ENCODE results near the gene DHX38.
"Not testable (repeated sequence)": the region's sequence is repeated elsewhere in the genome, so short reads cannot be mapped to it uniquely, and the experiment has no call there.

DHX38 gene

DNA sequence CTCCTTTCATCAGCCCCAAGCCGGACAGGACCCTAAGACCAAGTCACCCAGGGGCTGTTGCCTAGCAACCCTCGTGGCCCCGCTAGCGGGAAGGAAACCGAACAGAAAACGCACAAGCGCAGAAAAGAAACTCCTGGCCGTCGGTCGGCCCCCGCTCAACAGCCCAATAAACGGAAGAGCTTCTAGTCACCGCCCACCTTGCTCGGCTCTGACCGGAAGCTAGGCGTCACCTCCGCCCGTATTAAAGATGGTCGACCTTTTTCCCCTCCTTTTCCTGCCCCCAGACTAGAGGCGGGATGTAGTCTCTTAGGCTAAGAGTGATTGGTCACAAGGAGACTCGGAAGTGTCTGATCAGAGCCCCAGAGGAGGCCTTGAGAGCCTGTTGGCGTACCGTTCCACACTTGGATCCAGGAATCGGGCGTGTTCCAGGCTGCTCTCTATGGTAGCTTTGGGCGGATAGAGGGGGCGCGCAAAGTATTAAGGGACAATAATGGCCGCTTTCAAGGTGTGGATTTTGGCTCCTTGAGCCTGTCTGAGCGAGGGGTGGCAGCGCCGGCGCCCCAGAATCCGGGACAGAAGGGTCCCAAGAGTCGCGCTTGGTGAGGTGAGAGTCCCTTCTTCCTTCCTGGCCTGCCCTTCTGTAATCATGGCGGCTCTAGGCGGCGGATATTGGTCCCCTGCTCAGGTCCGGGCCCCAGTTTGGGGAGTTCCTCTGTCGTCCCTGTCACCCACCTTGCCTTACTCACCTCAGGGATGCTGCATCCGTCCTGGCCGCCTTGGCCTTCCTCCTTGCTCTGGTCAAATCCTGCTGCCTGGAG lies at the start of gene DHX38, which contains the start of gene TXNL4B:
Gene DHX38 (plus strand): TSS at position 400 of the 818 bp plus-strand sequence. CDS start 2,311 bp downstream, outside the sequence.
Gene TXNL4B (minus strand): TSS at position 173 of the 818 bp plus-strand sequence. CDS start 2,871 bp downstream, outside the sequence.
- DNase-seq (ENCODE audit: extremely low read depth in 1 of 2, low read depth in 1 of 2) = peak; percentile 78 to 81

DNA sequence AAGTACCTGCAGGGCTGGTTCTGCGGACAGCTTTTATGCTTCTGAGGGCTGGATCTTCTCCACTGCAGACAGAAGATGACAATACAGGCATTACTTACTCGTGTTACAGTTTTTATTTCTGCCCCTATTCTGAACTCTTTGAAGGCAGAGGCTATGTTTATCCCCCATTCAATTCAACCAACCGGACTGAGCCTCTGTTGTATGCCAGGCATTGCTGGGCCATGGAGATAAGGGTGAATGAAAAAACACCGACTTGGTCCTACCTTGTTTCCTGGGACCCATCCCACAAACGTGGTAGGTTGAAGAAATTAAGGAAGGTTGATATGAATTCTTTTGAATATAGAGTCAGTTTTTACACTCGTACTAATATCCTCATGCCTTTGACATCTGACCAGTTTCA lies 49.4 kb upstream of the DHX38 start:
- no peak for DNase-seq (ENCODE audit: extremely low read depth in 1 of 2, low read depth in 1 of 2)

DNA sequence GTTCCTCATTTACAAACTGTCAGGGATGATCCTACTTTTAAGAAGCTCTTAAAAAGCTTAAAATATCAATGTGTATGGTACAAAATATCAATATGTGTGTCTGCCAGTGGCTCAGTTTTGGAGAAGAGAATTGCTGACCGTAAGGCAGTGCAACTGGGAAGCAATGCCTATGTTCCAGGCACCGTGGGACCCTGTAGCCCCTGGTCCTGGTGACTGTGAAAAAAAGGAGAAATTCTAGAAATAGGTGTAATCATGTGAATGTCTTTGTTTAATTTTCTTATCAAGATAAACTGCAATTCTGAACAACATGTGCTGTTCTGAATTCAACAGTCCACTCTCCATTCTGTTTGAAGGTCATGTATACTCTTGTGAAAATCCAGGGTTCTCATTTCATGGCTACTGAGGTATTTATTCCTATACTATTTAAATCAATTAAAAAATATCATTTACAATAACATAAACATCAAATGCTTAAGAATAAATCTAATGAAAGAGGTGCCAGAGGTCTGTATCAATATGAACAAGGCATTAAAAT lies 48.8 kb upstream of the DHX38 start:
- DNase-seq (ENCODE audit: extremely low read depth in 1 of 2, low read depth in 1 of 2) = no peak

DNA sequence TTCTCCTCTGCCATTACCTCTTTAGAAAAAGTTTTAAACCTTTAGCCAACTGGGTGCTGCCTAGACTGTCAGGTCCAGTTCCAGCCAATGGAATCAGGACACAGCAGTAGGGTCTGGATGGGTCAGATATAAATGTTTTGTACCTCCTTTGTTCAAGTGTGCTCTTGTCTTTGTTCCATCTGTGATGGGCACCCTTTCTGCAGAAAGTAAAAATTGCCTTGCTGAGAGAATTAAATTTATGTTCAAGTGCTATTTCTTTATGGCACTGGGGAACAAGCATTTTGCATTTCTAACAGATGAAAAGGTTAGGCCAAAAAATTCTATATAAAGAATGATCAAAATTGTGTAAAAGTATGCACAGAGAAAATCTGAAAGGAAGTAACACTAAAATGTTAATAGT lies 44.5 kb upstream of the DHX38 start:
- DNase-seq (ENCODE audit: extremely low read depth in 1 of 2, low read depth in 1 of 2) = no peak

DNA sequence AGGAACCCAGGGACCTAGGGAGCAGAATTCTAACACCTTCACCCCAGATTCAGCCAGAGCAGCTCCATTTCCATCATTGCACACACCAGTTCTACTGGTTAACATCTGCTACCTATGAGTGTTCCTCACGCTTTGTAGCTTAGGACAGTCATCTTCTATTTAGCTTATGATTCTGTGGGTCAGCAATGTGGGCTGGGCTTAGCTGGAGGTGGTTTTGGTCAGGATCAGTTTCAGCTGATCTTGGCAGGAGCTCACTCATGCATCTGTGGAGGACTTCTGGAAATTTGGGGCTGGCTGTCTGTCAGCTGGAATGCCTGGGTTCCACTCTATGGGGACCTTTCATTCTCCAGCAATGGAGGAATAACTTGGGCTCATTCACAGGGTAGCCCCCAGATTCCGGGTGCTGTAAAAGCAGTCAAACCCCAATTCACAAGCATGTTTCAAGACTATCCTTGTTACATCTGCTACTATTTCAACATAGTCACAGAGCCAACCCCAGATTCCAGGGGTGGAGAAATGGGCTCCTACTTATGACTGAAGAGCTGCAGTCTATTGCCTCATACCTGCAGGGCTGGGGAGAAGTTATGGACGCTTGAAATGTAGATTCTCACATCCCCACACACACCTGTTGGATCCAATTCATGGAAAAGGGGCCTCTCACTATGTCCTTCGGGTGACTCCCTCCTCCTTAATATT lies 42.7 kb upstream of the DHX38 start:
- DNase-seq (ENCODE audit: extremely low read depth in 1 of 2, low read depth in 1 of 2) = no peak

DNA sequence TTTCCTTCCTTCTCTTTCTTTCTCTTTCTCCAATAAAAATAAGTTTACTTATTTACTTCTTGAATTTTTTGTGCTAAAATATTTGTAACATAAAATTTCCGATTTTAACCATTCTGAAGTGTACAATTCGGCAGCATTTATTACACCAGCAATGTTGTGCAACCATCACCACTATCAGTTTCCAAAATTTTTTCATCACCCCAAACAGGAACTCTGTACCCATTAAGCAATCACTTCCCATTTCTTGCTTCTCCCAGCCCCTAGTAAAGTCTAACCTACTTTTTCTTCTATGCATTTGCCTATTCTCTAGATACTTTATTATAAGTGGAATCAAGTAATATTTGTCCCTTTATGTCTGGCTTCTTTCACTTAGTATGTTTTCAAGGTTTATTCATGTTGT lies 41.8 kb upstream of the DHX38 start:
- no peak for DNase-seq (ENCODE audit: extremely low read depth in 1 of 2, low read depth in 1 of 2)

DNA sequence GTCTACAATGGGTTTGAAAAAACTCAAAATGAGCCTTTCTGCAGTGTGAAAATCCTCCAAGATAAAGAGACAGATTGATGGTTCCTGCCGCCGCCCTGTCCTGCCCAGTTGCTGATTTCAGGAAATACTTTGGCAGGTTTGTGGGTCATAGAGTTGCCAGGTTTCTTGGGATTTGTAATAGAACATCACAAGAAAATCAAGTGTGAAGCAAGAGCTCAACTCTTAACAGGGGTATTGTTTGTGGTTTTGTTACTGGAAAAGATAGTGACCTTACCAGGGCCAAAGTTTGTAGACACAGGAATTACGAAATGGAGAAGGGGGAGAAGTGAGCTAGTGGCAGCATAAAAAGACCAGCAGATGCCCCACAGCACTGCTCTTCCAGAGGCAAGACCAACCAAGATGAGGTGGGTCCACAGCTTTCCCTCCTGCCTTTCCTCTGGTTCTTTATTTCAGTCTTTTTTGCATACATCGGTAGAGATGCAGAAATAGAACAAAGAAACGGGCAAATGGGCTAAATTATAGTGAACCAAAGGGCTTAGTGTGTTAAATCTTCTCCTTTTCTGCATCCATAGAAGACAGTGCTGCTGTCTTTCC lies 39.3 kb upstream of the DHX38 start, which contains the start of gene HP:
Gene HP (plus strand): TSS at position 252 of the 594 bp plus-strand sequence. CDS start 148 bp downstream, at position 400.
- DNase-seq (ENCODE audit: extremely low read depth in 1 of 2, low read depth in 1 of 2) = not testable (repeated sequence)

DNA sequence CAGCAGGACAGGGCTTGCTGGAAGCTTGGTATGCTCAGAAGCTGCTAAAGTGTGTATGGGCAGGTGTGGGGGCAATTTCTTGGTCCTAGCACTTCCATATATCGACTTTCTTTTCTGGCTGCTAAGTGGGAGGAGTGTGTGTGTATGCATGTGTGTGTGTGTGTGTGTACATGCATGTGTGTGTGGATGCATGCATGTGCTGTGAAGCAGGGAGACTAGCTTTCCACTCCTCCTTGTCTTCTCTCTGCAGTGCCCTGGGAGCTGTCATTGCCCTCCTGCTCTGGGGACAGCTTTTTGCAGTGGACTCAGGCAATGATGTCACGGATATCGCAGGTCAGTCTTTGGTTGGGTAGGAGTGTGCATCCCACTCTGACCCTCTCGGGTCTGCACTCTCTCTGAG lies 37.7 kb upstream of the DHX38 start:
- no peak for DNase-seq (ENCODE audit: extremely low read depth in 1 of 2, low read depth in 1 of 2)

DNA sequence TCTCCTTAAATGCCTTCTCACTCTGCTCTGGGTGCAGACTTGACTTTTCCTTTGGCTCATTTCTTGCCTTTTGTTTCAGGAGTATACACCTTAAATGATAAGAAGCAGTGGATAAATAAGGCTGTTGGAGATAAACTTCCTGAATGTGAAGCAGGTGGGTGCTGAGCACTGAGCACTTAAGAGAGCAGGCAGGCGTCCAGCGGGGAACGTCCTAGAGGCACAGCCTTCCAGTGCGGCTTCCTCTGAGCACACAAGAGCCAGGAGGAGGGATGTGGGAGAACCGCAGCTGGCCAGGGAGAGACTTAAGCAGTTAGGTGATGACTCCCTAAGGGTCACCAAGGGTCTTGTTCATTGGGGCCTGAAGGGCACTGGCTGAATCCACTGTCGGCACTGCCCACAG lies 36.3 kb upstream of the DHX38 start:
- DNase-seq (ENCODE audit: extremely low read depth in 1 of 2, low read depth in 1 of 2) = not testable (repeated sequence)

DNA sequence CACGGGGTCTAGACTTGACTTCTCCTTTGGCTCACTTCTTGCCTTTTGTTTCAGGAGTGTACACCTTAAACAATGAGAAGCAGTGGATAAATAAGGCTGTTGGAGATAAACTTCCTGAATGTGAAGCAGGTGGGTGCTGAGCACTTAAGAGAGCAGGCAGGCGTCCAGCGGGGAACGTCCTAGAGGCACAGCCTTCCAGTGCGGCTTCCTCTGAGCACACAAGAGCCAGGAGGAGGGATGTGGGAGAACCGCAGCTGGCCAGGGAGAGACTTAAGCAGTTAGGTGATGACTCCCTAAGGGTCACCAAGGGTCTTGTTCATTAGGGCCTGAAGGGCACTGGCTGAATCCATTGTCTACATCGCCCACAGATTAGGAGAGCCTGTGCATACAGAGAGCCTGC lies 34.6 kb upstream of the DHX38 start:
- not testable (repeated sequence) for DNase-seq (ENCODE audit: extremely low read depth in 1 of 2, low read depth in 1 of 2)

DNA sequence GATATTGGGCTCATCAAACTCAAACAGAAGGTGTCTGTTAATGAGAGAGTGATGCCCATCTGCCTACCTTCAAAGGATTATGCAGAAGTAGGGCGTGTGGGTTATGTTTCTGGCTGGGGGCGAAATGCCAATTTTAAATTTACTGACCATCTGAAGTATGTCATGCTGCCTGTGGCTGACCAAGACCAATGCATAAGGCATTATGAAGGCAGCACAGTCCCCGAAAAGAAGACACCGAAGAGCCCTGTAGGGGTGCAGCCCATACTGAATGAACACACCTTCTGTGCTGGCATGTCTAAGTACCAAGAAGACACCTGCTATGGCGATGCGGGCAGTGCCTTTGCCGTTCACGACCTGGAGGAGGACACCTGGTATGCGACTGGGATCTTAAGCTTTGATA lies 33.2 kb upstream of the DHX38 start:
- no peak for DNase-seq (ENCODE audit: extremely low read depth in 1 of 2, low read depth in 1 of 2)

DNA sequence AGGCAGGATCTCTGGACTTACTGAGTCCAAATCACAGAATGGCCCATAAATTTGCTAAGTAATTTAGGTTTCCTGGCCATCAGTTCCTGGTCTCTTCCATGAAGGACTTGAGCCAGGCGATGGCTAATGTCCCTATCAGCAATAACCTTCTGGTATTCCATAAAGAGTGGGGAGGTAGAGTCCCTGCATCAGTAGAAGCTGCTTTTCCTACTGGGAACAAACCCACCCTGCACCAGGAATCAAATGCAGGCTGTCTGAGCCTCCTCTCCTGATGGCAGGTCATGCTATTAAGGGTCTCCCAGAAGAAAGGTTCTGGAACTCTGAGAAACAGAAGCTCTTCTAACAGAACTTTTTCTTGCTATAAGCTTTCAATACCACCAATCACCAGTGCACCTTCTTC lies 32.1 kb upstream of the DHX38 start:
- DNase-seq (ENCODE audit: extremely low read depth in 1 of 2, low read depth in 1 of 2) = no peak

DNA sequence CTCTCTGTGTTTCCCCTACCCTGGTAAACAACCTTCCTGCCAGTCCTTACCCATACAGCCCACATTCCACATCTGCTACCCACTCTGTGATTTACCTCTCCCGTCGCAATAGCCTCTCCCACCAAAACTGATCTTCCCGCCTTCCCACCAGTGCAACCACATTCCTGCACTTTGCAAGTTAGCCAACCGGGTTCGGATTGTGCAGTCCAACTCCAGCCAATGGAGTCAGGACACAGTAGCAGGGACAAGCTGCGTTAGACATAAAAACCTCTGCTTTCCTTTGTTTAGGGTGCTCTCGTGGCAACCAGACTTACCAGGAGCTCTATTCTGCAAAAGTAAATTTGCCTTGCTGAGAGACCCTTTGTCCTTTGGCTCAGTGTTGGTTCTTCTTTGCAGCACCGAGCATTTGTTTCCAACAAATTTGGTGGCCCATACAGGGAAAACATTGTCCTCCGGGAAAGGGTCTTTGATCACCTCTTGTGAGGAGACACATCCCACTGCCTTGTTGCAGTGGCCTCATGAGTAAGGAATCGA lies 29.2 kb upstream of the DHX38 start:
- DNase-seq (ENCODE audit: extremely low read depth in 1 of 2, low read depth in 1 of 2) = no peak

DNA sequence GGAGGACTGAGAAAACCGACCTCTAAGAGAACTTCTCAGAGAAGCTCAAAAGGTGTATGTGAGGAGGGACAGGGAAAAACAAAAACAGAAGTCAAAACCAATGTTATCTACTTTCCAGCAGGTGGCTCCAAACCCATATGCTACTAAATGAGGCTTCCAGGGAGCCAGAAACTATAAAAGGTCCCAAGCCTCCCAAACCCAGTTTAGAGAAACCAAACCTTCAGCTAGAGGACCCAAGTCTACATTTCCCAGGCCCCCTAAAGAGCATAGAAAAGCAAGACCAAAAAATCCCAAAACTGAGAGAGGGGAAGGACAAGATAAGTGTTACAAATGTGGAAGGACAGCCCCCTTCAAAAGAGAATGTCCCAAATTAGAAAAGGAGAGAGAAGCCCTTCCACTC lies 26.9 kb upstream of the DHX38 start:
- no peak for DNase-seq (ENCODE audit: extremely low read depth in 1 of 2, low read depth in 1 of 2)

DNA sequence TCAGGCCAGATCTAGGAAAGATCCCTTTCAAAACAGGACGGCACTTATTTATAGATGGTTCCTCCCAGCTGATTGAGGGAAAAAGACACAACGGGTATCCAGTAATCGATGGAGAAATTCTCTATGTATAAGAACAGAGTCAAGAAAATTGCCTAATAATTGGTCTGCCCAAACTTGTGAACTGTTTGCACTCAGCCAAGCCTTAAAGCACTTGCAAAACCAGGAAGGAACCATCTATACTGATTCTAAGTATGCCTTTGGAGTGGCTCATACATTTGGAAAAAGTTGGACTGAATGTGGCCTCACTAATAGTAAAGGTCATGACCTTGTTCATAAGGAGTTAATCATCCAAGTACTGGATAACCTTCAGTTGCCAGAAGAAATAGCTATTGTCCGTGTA lies 24.7 kb upstream of the DHX38 start:
- DNase-seq (ENCODE audit: extremely low read depth in 1 of 2, low read depth in 1 of 2) = no peak

DNA sequence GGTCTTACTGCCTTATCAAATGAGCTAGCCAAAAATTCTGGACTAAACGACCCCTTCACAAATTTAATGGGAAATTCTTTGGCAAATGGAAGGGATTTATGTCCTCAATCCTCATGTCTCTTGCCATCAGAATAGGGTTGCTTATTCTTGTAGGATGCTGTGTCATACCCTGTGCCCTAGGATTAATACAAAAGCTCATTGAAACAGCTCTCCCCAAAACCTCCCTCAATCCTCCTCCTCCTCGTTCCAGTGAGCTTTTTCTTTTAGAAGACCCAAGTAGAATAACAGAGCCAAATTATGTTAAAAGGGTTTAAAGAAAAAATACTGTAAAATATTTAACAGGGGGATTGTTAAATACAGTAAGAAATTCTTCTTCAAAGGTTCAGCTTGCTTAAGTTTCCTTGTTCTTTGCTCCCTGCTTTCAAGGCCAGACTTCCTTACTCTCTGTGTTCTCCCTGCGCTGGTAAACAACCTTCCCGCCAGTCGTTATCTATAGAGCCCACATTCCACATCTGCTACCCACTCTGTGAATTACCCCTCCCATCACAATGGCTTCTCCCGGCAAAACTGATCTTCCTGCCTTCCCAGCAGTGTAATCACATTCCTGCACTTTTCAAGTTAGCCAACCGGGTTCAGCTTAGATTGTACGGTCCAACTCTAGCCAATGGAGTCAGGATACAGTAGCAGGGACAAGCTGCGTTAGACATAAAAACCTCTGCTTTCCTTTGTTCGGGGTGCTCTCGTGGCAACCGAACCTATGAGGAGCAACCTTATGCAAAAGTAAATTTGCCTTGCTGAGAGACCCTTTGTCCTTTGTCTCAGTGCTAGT lies 20.9 kb upstream of the DHX38 start:
- no peak for DNase-seq (ENCODE audit: extremely low read depth in 1 of 2, low read depth in 1 of 2)

DNA sequence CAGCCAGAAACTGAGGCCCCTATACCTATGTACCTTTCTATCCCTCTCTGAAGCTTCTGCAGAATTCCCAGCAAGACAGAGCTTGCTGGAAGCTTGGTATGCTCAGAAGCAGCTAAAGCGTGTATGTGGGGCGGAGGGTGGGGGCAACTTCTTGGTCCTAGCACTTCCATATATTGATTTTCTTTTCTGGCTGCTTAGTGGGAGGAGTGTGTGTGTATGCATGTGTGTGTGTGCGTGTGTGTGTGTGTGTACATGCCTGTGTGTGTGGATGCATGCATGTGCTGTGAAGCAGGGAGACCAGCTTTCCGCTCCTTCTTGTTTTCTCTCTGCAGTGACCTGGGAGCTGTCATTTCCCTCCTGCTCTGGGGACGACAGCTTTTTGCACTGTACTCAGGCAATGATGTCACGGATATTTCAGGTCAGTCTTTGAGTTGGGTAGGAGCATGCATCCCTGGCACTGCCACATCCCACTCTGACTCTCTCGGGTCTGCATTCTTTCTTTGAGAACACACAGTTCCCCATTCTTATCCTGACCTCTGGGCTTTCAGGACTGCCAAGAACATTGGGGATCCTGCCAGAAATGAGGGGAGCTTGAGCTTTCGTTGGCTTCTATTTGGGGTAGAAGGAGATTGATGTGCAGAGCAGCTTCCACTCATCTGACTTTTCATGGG lies 20.0 kb upstream of the DHX38 start:
- DNase-seq (ENCODE audit: extremely low read depth in 1 of 2, low read depth in 1 of 2) = no peak

DNA sequence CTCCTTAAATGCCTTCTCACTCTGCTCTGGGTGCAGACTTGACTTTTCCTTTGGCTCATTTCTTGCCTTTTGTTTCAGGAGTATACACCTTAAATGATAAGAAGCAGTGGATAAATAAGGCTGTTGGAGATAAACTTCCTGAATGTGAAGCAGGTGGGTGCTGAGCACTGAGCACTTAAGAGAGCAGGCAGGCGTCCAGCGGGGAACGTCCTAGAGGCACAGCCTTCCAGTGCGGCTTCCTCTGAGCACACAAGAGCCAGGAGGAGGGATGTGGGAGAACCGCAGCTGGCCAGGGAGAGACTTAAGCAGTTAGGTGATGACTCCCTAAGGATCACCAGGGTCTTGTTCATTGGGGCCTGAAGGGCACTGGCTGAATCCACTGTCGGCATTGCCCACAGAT lies 18.6 kb upstream of the DHX38 start:
- not testable (repeated sequence) for DNase-seq (ENCODE audit: extremely low read depth in 1 of 2, low read depth in 1 of 2)

DNA sequence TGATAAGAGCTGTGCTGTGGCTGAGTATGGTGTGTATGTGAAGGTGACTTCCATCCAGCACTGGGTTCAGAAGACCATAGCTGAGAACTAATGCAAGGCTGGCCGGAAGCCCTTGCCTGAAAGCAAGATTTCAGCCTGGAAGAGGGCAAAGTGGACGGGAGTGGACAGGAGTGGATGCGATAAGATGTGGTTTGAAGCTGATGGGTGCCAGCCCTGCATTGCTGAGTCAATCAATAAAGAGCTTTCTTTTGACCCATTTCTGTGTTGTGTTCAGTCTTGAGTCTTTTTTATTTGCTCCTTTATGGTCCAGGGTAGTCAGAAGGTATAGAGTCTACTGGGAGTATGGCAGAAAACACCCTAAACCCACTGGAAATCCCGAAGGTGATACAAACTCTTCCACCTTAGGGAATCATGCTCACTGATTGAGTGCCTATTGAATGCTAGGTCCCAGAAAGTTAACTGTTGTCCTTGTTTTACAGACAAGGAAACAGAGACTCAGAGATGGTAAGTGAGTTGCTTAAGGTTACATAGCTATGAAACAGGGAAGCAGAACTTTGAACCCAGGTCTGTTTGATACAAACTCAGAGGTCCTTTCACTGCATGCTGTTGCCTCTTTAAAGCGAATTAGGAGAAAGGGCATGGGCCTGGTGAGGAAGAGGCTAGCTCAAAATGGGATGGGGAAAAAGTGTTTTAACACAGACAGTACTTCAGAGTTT lies 16.5 kb upstream of the DHX38 start:
- DNase-seq (ENCODE audit: extremely low read depth in 1 of 2, low read depth in 1 of 2) = not testable (repeated sequence)

Measured in activated CD8-positive, alpha-beta memory T cell treated with anti-CD3 and anti-CD28 coated beads for 1 hour (primary cell).